Skeletal muscle tissue (tissue), 4 donors: ENCODE results near the gene ABTB2. TPM values are rescaled to one million over a fixed set of nuclear protein-coding genes. Genes with fewer than 3 reads are reported as not detected.
"Not testable (repeated sequence)": the region's sequence is repeated elsewhere in the genome, so short reads cannot be mapped to it uniquely, and the experiment has no call there.

Experiments used
- H3K27ac ChIP-seq: one replicate; pipeline ENCODE4 v1.7.0; 2013; ENCODE audit warnings: mild to moderate bottlenecking, low read depth, low read length, inconsistent platforms
- H3K27me3 ChIP-seq, 3 donors: one replicate each; pipeline ENCODE4 v1.7.0; 2013; ENCODE audit warnings: low read length in 3 of 3; ENCODE audit not compliant: control insufficient read depth in 3 of 3, insufficient read depth in 3 of 3
- H3K36me3 ChIP-seq, 3 donors: one replicate each; pipeline ENCODE4 v1.7.0; 2013; ENCODE audit warnings: low read length in 3 of 3; ENCODE audit not compliant: control insufficient read depth in 3 of 3, insufficient read depth in 3 of 3
- H3K4me1 ChIP-seq, 3 donors: one replicate each; pipeline ENCODE4 v1.7.0; 2013; ENCODE audit warnings: low read length in 3 of 3, mild to moderate bottlenecking in 3 of 3; ENCODE audit not compliant: control insufficient read depth in 3 of 3, insufficient read depth in 3 of 3
- H3K4me3 ChIP-seq, 3 donors: one replicate each; pipeline ENCODE4 v1.7.0; 2013; ENCODE audit warnings: low read length in 3 of 3
- H3K9ac ChIP-seq, 3 donors: one replicate each; pipeline ENCODE4 v1.7.0; 2013; ENCODE audit warnings: low read length in 3 of 3, mild to moderate bottlenecking in 3 of 3, moderate library complexity in 2 of 3, low read depth in 1 of 3
- H3K9me3 ChIP-seq, 3 donors: one replicate each; pipeline ENCODE4 v1.7.0; 2013; ENCODE audit warnings: low read length in 3 of 3; ENCODE audit not compliant: control insufficient read depth in 3 of 3
- total RNA-seq: library from RNA; depleted of rRNA; stranded (reverse); fragments of >200 nt; gene quantifications from one replicate; pipeline ENCODE4 v1.2.3, GENCODE V29; 2014
- donor health status: Osteomylitis.

Gene ABTB2
- total RNA-seq, 1 donor from 2014 or later: 6.3 TPM

DNA sequence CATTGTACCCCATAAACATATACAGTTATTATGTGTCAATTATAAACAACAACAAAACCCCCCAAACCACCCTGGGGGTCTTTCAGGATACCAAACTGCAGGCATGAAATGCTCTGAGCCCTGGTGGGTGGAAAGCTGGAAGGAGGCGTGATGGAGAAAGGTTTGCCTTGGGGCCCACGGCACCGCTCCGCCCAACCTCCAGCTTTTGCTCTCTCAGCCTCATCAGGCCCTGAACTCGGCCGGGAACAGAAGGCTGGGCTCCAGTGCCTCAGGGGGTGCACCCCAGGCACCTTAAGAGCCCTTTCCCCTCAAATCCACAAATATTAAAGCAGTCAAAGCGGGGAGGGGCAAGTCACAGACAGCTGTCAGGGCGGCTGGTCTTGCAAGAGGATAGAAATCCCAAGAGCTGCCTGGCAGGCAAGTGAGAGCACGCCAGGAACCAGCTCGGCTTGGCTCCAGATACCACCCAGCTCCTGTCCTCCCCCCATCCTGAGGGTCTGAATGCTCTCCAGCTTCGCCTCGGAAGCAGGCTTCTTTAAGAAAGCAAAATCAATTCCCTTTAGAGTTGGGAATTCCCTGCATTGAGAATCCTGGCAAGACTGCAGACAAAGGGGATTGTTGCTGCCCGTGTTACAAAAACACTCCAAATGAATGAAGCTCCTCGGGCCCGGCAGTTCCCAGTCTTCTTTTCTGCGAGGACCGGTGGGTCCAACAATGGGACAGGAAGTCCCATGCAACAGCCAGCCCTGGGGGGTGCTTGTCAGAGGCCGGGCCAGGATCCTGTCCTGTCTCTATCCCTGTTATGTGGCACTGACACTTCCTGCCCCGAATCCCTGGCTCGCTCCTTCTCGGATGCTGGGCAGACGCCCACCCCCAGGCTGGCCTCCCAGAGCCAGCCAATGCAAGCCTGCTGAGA is 171.6 kb downstream of the ABTB2 start:
- Histone ChIP-seq H3K27ac (no peak overlapping the region), H3K9me3 (no peaks in the 10 kb centered on the region), H3K9ac (no peak overlapping the region), H3K36me3 (no peaks in the 10 kb centered on the region), H3K27me3 (no peaks in the 10 kb centered on the region), H3K4me3 (no peak overlapping the region), H3K4me1 (peaks cover 0 to 4% (median 3%) of the 10 kb centered on the region in 3 donors)

- H3K4me3 ChIP-seq: no peak overlapping the region
- peaks cover 0 to 4% (median 3%) of the 10 kb centered on the region in 3 donors for H3K4me1 ChIP-seq
- H3K9ac ChIP-seq: no peak overlapping the region
- no peaks in the 10 kb centered on the region for H3K27me3 ChIP-seq
- H3K27ac ChIP-seq: no peak overlapping the region
- H3K9me3 ChIP-seq: no peaks in the 10 kb centered on the region
- no peaks in the 10 kb centered on the region for H3K36me3 ChIP-seq
Measured at GRCh38 chr11:34184505-34185015, 173.2 kb downstream of the ABTB2 start.

DNA sequence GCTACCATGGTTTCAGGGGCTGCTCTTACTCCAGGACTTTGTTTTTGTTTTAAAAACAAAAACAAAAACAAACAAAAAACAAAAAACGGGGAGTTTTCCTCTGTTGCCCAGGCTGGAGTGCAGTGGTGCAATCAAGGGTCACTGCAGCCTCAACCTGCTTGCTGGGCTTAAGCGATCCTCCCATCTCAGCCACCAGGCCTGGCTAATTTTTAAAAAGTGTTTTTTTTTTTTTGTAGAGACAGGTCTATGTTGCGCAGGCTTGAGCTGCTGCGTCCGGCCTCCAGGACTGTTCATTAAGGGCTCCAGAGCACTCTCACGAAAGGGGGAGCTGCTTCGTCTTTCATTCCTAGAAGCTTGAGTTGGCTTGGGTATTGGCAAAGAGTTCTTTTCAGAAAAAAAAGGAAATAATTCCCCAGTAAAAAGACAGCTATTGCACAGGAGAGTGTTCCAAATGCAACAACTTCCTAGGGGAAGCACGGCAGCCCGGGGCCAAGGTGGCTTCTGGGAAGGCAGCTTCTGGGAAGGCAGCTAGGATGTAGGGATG is 173.9 kb downstream of the ABTB2 start:
- H3K9me3 ChIP-seq: no peaks in the 10 kb centered on the region
- no peak overlapping the region for H3K9ac ChIP-seq
- no peak overlapping the region for H3K4me3 ChIP-seq
- H3K27me3 ChIP-seq: no peaks in the 10 kb centered on the region
- no peak overlapping the region for H3K27ac ChIP-seq
- no peaks in the 10 kb centered on the region for H3K36me3 ChIP-seq
- H3K4me1 ChIP-seq: peaks cover 0 to 4% (median 3%) of the 10 kb centered on the region in 3 donors

DNA sequence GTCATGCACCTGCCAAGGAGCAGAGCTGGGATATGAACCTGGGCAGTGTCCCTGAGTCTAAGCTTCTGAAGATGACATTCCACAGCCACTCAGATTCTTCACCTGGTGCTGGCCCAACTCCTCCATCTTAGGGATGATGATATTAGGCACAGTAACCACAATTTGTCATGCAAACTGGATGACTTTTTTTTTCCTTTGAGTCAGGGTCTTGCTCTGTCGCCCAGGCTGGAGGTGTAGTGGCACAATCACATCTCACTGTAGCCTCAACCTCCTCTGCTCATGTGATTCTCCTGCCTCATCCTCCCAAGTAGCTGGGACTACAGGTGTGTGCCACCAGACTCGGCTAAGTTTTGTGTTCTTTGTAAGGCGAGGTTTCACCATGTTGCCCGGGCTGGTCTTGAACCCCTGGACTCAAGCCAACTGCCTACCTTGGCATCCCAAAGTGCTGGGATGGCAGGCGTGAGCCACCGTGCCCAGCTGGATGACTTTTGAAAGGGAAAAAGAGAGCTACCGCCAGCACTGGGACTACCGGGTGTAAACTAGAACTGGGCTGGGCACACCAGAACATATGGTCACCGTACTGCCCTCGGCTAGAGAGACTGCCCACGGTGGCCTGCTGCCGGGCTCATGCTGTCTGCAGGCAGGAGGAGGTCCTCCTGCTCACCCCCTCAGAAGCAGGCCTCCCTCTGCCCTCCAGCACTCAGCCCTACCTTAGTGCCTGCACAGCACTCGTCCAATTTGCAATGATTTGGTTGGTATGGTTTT is 174.7 kb downstream of the ABTB2 start:
- Histone ChIP-seq H3K27ac (no peak overlapping the region), H3K9me3 (no peaks in the 10 kb centered on the region), H3K27me3 (no peaks in the 10 kb centered on the region), H3K36me3 (no peaks in the 10 kb centered on the region), H3K4me1 (peaks cover 0 to 4% (median 3%) of the 10 kb centered on the region in 3 donors), H3K4me3 (no peak overlapping the region), H3K9ac (no peak overlapping the region)

DNA sequence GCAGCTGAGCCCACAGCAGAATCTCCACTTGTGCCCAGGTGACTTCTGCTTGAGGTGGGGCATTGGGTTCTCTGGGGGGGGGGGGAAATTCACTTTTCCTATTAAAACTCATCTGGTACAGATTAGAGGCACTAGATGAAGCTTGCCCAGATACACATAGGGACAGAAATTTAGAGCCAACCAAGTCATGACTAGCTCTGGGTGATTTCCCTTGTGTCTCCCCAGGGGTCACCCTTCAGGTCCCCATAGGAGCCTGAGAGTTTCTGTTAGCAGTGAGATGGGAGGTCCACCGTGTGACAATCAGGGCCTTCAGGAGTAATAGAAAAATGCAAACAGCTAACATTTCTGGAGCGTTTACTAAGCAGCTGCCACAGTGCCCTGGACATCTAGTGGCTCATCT is 175.4 kb downstream of the ABTB2 start:
- H3K36me3 ChIP-seq: no peaks in the 10 kb centered on the region
- H3K27me3 ChIP-seq: no peaks in the 10 kb centered on the region
- no peaks in the 10 kb centered on the region for H3K9me3 ChIP-seq
- H3K4me1 ChIP-seq: peaks cover 0 to 4% (median 3%) of the 10 kb centered on the region in 3 donors
- H3K27ac ChIP-seq: no peak overlapping the region
- H3K4me3 ChIP-seq: no peak overlapping the region
- H3K9ac ChIP-seq: no peak overlapping the region

DNA sequence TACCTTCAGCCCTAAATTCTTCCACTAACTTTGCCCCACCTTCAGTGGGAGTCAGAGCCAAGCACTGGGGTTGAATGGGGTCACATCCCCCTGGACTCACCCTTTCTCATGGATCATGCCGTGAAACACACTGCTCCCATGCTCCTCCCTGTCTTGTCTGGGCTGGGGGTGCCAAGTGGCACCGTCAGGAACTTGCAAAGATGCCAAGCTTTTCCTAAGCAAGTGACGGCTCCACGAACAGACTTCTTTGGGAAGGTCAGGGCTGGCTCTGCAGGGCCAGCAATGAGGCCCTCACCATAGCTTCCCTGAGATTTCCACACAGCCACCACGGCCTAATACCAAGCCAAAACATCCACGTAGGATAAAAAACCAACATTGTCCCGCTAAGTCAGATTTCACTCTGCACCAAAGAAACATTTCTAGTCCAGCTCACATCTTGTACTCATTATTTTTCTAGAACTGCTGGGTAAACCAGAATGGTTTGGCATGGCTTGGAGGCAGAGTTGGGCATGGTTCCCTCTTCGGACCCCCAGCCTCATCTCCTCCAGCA is 175.9 kb downstream of the ABTB2 start:
- no peak overlapping the region for H3K9ac ChIP-seq
- no peaks in the 10 kb centered on the region for H3K27me3 ChIP-seq
- H3K4me3 ChIP-seq: no peak overlapping the region

DNA sequence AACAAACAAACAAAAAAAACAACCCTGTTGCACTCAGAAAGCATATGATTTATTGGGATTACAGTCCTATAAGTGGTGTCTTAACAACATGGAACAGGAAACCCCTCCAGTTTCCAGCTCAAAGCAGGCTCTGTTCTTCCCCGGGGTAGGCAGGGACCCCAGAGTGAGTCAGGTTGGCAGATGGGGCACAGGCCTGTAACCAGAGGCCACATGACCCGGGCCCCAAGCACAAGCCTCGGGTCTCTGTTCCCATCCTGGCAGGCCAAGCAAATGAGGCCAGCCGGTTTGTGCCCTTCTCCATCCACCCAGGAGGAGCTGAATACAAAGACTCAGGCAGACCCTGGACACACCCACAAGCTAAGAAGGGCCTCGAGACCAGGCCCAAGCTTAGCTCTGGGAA is 176.6 kb downstream of the ABTB2 start:
- Histone ChIP-seq H3K27me3 (no peaks in the 10 kb centered on the region), H3K27ac (no peak overlapping the region), H3K4me3 (no peak overlapping the region), H3K9me3 (no peaks in the 10 kb centered on the region), H3K4me1 (peaks cover 0 to 3% (median 3%) of the 10 kb centered on the region in 3 donors), H3K9ac (no peak overlapping the region), H3K36me3 (no peaks in the 10 kb centered on the region)

More for the DNA sequence above, 175.9 kb downstream of the ABTB2 start:
- Histone ChIP-seq H3K27ac (no peak overlapping the region), H3K4me1 (peaks cover 0 to 4% (median 3%) of the 10 kb centered on the region in 3 donors), H3K9me3 (no peaks in the 10 kb centered on the region), H3K36me3 (no peaks in the 10 kb centered on the region)

GRCh38 chr11:34180814-34181165 is 177.0 kb downstream of the ABTB2 start:
- not testable (repeated sequence) for H3K27ac ChIP-seq, H3K9ac ChIP-seq, H3K4me1 ChIP-seq, H3K27me3 ChIP-seq, H3K36me3 ChIP-seq, H3K4me3 ChIP-seq, H3K9me3 ChIP-seq

GRCh38 chr11:34180040-34180813 is 177.6 kb downstream of the ABTB2 start:
- Histone ChIP-seq H3K36me3 (no peaks in the 10 kb centered on the region), H3K9ac (no peak overlapping the region), H3K27ac (no peak overlapping the region), H3K4me1 (no peaks in the 10 kb centered on the region), H3K27me3 (no peaks in the 10 kb centered on the region), H3K4me3 (no peak overlapping the region), H3K9me3 (no peaks in the 10 kb centered on the region)
